Omental fat pad (tissue), 4 donors: ENCODE measurements around the gene EMID1. TPM values are rescaled to one million over a fixed set of nuclear protein-coding genes. Genes with fewer than 3 reads are reported as not detected.

Source experiments
- ATAC-seq: fragments of 150-250 bp; one replicate; pipeline ENCODE4 v1.9.1; 2016; ENCODE audit warnings: mild to moderate bottlenecking, moderate library complexity; ENCODE audit not compliant: low FRiP score
- DNase-seq: peaks from one replicate; pipeline ENCODE4 v3.0.0-alpha.2; 2019; ENCODE audit warnings: low spot score
- total RNA-seq, 4 donors: library from RNA; depleted of rRNA; stranded (reverse); fragments of >200 nt; gene quantifications; one replicate each; pipeline ENCODE4 v1.1.0, GENCODE V29; 2016
- TF ChIP-seq, protein P1 (sequence below), 3 donors: fragments of 450-650 bp; IDR thresholded peaks; one replicate each; pipeline ENCODE4 v1.5.1; 2016 to 2017; ENCODE audit warnings: antibody characterized with exemption in 3 of 3, mild to moderate bottlenecking in 3 of 3, moderate library complexity in 2 of 3

Gene EMID1
- total RNA-seq, 4 donors from 2014 or later = 1.5 to 2.5 (median 1.7) TPM

DNA sequence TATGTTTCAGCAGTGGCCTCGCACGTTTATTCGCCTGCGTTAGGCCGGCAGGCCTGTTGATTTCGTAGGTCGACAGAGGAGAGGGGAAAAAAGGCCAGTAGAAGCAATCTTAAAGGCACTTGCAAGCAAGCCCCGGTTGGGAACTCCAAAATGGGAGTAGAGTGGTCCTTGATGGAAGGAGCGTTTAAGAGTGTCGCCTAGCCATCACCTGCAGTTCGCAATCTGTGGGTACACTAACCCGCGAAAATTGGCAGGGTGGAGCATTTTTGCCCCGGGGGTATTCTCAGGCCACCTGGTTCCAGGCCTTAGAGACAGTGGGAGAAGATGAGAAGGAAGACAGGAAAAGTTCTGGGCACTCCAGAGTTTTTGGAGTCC is 63.5 kb downstream of the EMID1 start:
- ATAC-seq = no peak
- no peak for DNase-seq
- TF ChIP-seq, protein P1, sequence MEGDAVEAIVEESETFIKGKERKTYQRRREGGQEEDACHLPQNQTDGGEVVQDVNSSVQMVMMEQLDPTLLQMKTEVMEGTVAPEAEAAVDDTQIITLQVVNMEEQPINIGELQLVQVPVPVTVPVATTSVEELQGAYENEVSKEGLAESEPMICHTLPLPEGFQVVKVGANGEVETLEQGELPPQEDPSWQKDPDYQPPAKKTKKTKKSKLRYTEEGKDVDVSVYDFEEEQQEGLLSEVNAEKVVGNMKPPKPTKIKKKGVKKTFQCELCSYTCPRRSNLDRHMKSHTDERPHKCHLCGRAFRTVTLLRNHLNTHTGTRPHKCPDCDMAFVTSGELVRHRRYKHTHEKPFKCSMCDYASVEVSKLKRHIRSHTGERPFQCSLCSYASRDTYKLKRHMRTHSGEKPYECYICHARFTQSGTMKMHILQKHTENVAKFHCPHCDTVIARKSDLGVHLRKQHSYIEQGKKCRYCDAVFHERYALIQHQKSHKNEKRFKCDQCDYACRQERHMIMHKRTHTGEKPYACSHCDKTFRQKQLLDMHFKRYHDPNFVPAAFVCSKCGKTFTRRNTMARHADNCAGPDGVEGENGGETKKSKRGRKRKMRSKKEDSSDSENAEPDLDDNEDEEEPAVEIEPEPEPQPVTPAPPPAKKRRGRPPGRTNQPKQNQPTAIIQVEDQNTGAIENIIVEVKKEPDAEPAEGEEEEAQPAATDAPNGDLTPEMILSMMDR (IDR thresholded peaks at IDR 0.05) = no peak

DNA sequence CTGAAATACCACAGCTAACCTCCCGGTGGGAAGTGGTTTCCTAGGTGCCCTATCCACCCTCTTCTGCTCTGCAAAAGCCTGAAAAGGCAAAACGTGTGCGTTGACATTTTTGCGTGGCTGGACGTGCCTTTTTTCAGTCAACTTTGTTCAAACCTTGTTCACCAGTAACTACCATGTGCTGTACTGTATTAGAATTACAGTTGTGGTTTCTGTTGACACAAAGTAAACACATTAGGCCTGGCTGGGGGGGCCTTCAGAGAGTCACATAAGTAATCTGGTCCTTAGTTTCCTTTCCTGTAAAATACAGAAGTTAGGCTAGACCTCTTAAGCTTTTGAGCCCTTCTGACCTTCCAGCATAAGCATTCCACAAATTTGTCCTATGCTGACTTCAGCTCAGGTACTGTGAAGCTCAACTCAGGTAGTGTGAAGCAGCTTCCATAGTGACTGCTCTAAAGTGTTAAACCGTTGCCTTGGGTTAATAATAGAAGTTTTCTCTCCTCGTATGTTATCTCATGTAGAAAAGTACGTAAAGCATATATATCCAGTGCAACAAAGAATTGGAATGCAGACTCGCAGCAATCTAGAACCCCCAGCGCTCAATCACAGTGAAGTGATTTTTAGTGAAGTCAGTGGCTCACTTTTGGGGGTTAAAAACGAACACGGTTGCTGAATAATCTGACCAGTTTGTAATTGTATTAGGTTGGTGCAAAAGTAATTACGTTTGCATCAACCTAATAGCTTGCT is 64.2 kb downstream of the EMID1 start:
- ATAC-seq (no peak), DNase-seq (no peak)
- TF ChIP-seq, protein P1 (IDR thresholded peaks at IDR 0.05) = no peak

DNA sequence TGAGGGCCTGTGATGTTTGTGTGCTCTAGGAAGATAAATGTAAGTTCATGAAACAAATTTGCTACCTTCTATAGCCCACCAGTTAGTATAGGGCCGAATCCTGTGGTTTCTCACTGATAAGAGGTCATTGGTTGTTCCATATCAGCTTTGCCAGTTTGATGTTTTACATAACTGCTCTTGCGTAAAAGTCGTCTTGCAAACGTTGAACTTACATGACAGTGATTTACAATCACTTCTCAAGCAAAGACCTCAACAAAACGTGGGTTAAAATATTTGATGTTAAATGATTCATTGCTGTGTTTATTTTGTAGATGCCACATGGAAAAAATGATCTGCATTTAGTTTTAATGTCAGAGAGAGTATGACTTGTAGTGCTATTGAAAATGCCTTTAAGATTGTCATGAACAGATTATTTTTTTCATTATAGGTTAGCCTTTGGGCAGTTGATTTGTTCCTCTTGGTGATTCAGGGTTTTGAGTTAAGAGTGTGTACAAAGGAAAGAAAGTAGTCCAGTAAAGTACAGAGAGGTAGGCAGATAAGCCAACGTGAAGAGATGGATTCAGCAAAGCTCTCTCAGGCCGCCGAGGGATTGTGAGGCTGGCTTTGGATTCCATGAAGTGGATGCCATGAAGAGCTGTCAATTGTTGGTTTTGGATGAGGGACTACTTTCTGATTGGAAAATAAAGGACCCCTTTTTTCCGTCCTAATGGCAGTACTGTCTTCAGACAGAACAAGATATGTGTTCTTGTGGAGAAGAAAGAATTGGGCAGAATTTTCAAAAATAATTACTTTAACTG is 65.0 kb downstream of the EMID1 start:
- TF ChIP-seq, protein P1 (IDR thresholded peaks at IDR 0.05) = no peak
- ATAC-seq (no peak), DNase-seq (no peak)

DNA sequence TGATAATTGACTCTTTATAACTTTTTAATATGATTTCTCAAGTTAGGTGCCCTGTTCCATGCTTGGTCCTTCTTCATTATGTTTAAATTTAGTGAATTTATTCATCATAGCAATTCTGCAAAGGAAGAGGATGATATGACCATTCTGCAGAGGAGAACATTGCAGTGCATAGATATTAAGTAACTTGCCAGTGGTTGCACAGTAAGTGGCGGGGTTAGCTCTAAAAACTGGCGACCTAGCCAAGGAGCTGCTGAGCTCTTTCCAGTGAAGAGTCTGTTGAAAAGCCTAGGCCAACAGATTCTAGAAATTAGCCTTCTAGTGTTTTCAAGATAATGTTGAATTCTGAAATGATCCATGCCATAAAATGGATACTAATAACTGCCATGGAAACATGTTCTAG is 66.9 kb downstream of the EMID1 start:
- TF ChIP-seq, protein P1 (IDR thresholded peaks at IDR 0.05) = no peak
- ATAC-seq (no peak), DNase-seq (no peak)

DNA sequence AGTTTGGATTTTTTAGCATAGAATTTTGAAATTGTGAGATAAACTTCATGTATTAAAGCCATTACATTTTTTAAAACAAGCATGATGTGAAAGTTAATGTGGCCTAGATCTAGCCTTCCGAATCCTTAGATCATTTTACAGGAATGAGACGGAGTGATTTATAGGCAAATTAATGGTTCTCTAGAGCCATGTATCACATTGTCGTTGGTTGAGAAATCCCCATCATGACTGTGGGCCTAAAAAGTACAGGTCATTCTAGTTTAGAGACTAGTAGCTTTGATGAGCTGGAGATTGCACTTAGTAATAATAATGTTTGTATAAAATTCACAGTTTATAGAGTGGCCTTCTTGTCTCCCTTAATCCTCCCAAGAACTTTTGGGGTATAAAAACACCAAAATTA is 69.5 kb downstream of the EMID1 start:
- TF ChIP-seq, protein P1 (IDR thresholded peaks at IDR 0.05) = no peak
- DNase-seq (no peak), ATAC-seq (no peak)

DNA sequence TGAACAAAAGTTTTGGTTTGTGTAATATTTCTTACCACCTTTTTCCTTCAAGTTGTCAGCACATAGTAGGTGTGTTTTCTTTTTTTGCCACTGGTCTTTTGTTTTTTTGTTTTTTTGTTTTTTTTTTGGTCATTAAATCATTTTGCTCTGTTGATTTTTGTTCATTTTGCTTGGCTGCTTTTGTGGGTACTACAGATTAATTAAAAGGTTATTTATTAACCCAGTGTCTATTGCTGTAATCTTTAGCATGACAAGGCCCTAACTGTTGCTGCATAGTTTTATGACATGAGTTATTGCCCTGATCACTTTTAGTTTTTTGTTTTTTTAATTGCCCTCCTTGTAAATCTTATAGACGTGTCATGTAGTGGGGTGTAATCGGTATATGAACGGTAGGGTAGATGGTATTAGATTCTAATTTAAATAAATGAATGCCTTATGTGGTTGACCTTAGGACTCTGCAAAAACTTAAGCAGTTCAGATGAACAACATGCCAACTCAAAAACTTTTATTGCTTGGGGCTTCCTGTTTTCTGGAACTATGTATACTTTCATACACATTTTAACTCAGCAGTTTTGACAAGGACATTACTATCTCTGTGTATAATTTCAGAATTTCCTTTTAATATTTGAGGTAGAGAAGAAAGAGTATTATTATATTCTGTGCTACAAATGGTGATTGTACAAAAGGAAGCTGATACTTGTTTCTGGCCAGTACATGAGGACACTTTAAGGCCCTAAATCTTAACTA is 70.3 kb downstream of the EMID1 start:
- ATAC-seq (no peak), DNase-seq (no peak)
- TF ChIP-seq, protein P1 (IDR thresholded peaks at IDR 0.05) = no peak
